GM23338 (cell line): ENCODE results near the gene CRYBG2. TPM values are rescaled to one million over a fixed set of nuclear protein-coding genes. Genes with fewer than 3 reads are reported as not detected.
A peak's percentile ranks its signal among the peaks of the same experiment; 100 is the strongest.

Experiments
- ATAC-seq: fragments of 200-7000 bp; cut with Tn5 transposase; 3 replicates; pipeline ENCODE4 v1.9.1; 2020
- DNase-seq: peaks from one replicate; pipeline ENCODE4 v3.0.0-alpha.2; 2015; ENCODE audit warnings: low spot score
- H2AFZ ChIP-seq: fragments of 200-600 bp; sonication (generic); 2 replicates; pipeline ENCODE4 v1.8.0; 2016; ENCODE audit warnings: antibody characterized with exemption, mild to moderate bottlenecking, moderate library complexity
- H3F3A ChIP-seq: fragments of 200-600 bp; sonication (generic); replicated peaks from 2 replicates; pipeline ENCODE4 v1.8.0; 2017; ENCODE audit warnings: antibody characterized with exemption, mixed run types, low read depth
- H3K27ac ChIP-seq: fragments of 200-600 bp; sonication (generic); 2 replicates; pipeline ENCODE4 v1.6.1; 2016; ENCODE audit warnings: low read depth
- H3K27me3 ChIP-seq: fragments of 200-600 bp; sonication (generic); 2 replicates; pipeline ENCODE4 v1.8.0; 2016; ENCODE audit warnings: mild to moderate bottlenecking, mixed run types, moderate library complexity; ENCODE audit not compliant: insufficient read depth
- H3K36me3 ChIP-seq: fragments of 200-600 bp; sonication (generic); 2 replicates; pipeline ENCODE4 v1.8.0; 2016; ENCODE audit warnings: mild to moderate bottlenecking; ENCODE audit not compliant: insufficient read depth
- H3K4me1 ChIP-seq: fragments of 200-600 bp; sonication (generic); 2 replicates; pipeline ENCODE4 v1.8.0; 2016; ENCODE audit warnings: mild to moderate bottlenecking, moderate library complexity; ENCODE audit not compliant: insufficient read depth
- H3K4me2 ChIP-seq: fragments of 200-600 bp; sonication (generic); 2 replicates; pipeline ENCODE4 v1.7.1; 2017; ENCODE audit warnings: mixed run types
- H3K4me3 ChIP-seq: fragments of 200-600 bp; sonication (generic); 2 replicates; pipeline ENCODE4 v1.6.1; 2016; ENCODE audit warnings: mixed run types
- H3K79me2 ChIP-seq: fragments of 200-600 bp; sonication (generic); replicated peaks from 2 replicates; pipeline ENCODE4 v1.8.0; 2017; ENCODE audit warnings: mild to moderate bottlenecking; ENCODE audit not compliant: insufficient read depth
- H3K9me2 ChIP-seq: fragments of 200-600 bp; sonication (generic); 2 replicates; pipeline ENCODE4 v1.8.0; 2017; ENCODE audit not compliant: insufficient read depth
- H4K20me1 ChIP-seq: fragments of 200-600 bp; sonication (generic); replicated peaks from 2 replicates; pipeline ENCODE4 v1.8.0; 2017; ENCODE audit warnings: mild to moderate bottlenecking; ENCODE audit not compliant: insufficient read depth
- H3K27ac Mint-ChIP-seq: 2 replicates; pipeline ENCODE4 v1.8.0; 2020; ENCODE audit warnings: inconsistent platforms, mild to moderate bottlenecking, moderate library complexity, mixed read lengths
- H3K27me3 Mint-ChIP-seq: 3 replicates; pipeline ENCODE4 v1.8.0; 2022; ENCODE audit warnings: low read depth, mild to moderate bottlenecking, moderate library complexity, mixed read lengths, inconsistent platforms; ENCODE audit not compliant: insufficient read depth, poor library complexity
- H3K36me3 Mint-ChIP-seq: 3 replicates; pipeline ENCODE4 v1.8.0; 2021; ENCODE audit warnings: low read depth, mild to moderate bottlenecking, inconsistent platforms, moderate library complexity, mixed read lengths
- H3K4me1 Mint-ChIP-seq: 3 replicates; pipeline ENCODE4 v1.8.0; 2020; ENCODE audit warnings: mild to moderate bottlenecking, inconsistent platforms, mixed read lengths
- H3K4me3 Mint-ChIP-seq: 3 replicates; pipeline ENCODE4 v1.8.0; 2021; ENCODE audit warnings: moderate library complexity, mild to moderate bottlenecking, inconsistent platforms, mixed read lengths
- H3K9me3 Mint-ChIP-seq: 3 replicates; pipeline ENCODE4 v1.8.0; 2020; ENCODE audit warnings: moderate library complexity, mild to moderate bottlenecking, inconsistent platforms, mixed read lengths
- CTCF ChIP-seq, 2 experiments: fragments of 200-600 bp in 1 of 2; sonication (generic) in 1 of 2; conservative IDR thresholded peaks; 2 replicates each; pipeline versions ENCODE4 v1.5.1 to v1.6.1; 2016 to 2017; ENCODE audit warnings: antibody characterized with exemption in 2 of 2, low read depth in 2 of 2, mild to moderate bottlenecking in 2 of 2, moderate library complexity in 1 of 2
- JUNB ChIP-seq: IDR thresholded peaks from one replicate; pipeline ENCODE4 v1.6.1; 2016; ENCODE audit warnings: antibody characterized with exemption; ENCODE audit not compliant: unreplicated experiment
- NANOG ChIP-seq: IDR thresholded peaks from 2 replicates; pipeline ENCODE4 v1.6.1; 2016; ENCODE audit warnings: antibody characterized with exemption, borderline replicate concordance
- ZNF462 ChIP-seq: fragments of 250-450 bp; sonication (Bioruptor Pico); IDR thresholded peaks from 2 replicates; pipeline ENCODE4 v1.5.0; 2020; ENCODE audit warnings: mild to moderate bottlenecking, moderate library complexity
- polyA plus RNA-seq: library from polyadenylated mRNA; unstranded; fragments of >200 nt; fragmentation: Nextera tagmentation; extraction: Ambion mirVana; gene quantifications from 2 replicates; pipeline ENCODE4 v1.2.1, GENCODE V29; 2016
- total RNA-seq: library from RNA; depleted of rRNA; stranded (reverse); fragments of >200 nt; shearing (Covaris generic); gene quantifications from 2 replicates; pipeline ENCODE4 v1.2.3, GENCODE V29; 2014

CRYBG2 gene
- total and polyA plus RNA-seq, 2 experiments from 2014 or later: 17.6 to 18.4 TPM

- ATAC-seq: 0 out of 3 replicates have a peak, but pooled peaks have one; percentile 2
- peaks cover 15% of the 10 kb centered on the region for H3K4me1 ChIP-seq
- Mint-ChIP-seq H3K27me3 (peaks cover 35% of the 10 kb centered on the region), H3K9me3 (no peaks in the 10 kb centered on the region), H3K36me3 (no peaks in the 10 kb centered on the region), H3K4me1 (peaks cover 40% of the 10 kb centered on the region), H3K4me3 (peak overlapping the region; percentile 81), H3K27ac (no peak overlapping the region)
- no peak overlapping the region for H3K27ac ChIP-seq
- H2AFZ ChIP-seq: no peak overlapping the region
- no peaks in the 10 kb centered on the region for H3K36me3 ChIP-seq
- no peak for TF ChIP-seq ZNF462
- no peak for TF ChIP-seq JUNB
- TF ChIP-seq NANOG: no peak
- TF ChIP-seq CTCF (conservative IDR thresholded peaks at IDR 0.05; ENCODE audit: low read depth in 2 of 2): no peak
- H3K4me3 ChIP-seq: peak overlapping the region; percentile 84
- no peaks in the 10 kb centered on the region for H3K79me2 ChIP-seq
- H3F3A ChIP-seq: peaks cover 13% of the 10 kb centered on the region; the same call in 1 of the 2 replicates
- peak overlapping the region; percentile 90 for H3K4me2 ChIP-seq
- no peaks in the 10 kb centered on the region for H3K9me2 ChIP-seq
- H4K20me1 ChIP-seq: no peaks in the 10 kb centered on the region
- H3K27me3 ChIP-seq: peaks cover 32% of the 10 kb centered on the region
- peak; percentile 45 for DNase-seq
Measured at GRCh38 chr1:26358411-26359384, 4.8 kb upstream of the CRYBG2 start.
